Upper lobe of right lung (tissue), 1 donor: ENCODE measurements around the gene IDUA. TPM values are rescaled to one million over a fixed set of nuclear protein-coding genes. Genes with fewer than 3 reads are reported as not detected.

ENCODE experiments used
- ATAC-seq: fragments of 200-7000 bp; cut with Tn5 transposase; one replicate; pipeline ENCODE4 v1.9.1; 2020; ENCODE audit warnings: mild to moderate bottlenecking, moderate library complexity
- DNase-seq: peaks from one replicate; pipeline ENCODE4 v3.0.0-alpha.2; 2020
- H3K27ac ChIP-seq: fragments of 200-600 bp; one replicate; pipeline ENCODE4 v1.8.0; 2022
- H3K27me3 ChIP-seq: fragments of 200-600 bp; one replicate; pipeline ENCODE4 v1.8.0; 2022; ENCODE audit warnings: mild to moderate bottlenecking
- H3K36me3 ChIP-seq: fragments of 200-600 bp; one replicate; pipeline ENCODE4 v1.8.0; 2022
- H3K4me1 ChIP-seq: fragments of 200-600 bp; one replicate; pipeline ENCODE4 v1.8.0; 2022
- H3K4me3 ChIP-seq: fragments of 200-600 bp; one replicate; pipeline ENCODE4 v1.8.0; 2022; ENCODE audit warnings: mild to moderate bottlenecking
- H3K9me3 ChIP-seq: fragments of 200-600 bp; one replicate; pipeline ENCODE4 v1.8.0; 2022
- CTCF ChIP-seq: fragments of 200-600 bp; IDR thresholded peaks from one replicate; pipeline ENCODE4 v1.8.0; 2022; ENCODE audit warnings: antibody characterized with exemption
- intact Hi-C: fragments of 100-400 bp; cut with DNase I; formaldehyde crosslinking; loops from one replicate; pipeline ENCODE4 v1.11.0; 2022
- total RNA-seq: library from RNA; stranded (reverse); fragmentation: NEBNext Ultra II Directional; extraction: Animal tissue kit (Norgen Biotek cat#: 25700); gene quantifications from one replicate; pipeline ENCODE4 v1.2.1, GENCODE V29; 2021
- donor health status: DM: no; HTN: yes; CAD: no; lungs with severe emphysema.

IDUA gene
- total RNA-seq, 1 donor from 2014 or later: 49.2 TPM

DNA sequence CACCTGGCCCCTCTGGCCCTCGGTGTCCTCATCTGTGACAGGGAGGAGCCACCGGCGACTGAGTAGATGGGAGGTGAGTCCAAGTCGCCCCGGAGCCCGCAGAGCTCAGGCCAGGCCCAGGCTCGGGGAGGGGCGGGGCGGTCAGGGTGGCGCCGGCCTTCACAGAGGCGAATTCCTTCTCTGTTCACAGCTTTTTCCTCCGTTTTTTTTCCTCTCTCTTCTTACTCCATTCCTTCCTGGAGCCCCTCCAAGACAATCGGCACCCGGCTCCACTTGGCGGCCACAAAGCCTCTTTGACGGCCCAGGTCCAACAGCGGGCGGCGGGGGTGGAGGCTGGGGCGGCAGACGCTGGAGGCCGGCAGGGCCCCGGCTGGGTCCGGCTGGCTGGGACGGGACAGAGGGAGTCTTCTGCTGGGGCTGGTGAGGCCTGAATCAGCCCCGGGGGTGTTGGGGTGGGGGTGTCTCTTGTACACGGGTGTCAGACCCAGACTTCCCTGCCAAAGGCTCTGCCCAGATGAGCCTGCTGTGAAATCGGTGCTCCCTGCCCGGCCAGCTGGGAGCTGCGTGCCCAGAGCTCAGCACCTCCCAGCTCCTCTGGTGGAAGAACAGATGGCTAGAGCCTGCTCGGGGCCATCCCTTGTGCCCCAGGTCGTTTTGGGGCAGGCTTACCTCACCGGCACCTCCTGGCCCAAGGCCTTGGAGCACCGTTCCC, 47.2 kb downstream of the IDUA start:
- peaks cover 6% of the 10 kb centered on the region for H3K27me3 ChIP-seq
- H3K36me3 ChIP-seq: no peaks in the 10 kb centered on the region
- no peaks in the 10 kb centered on the region for H3K9me3 ChIP-seq
- peak overlapping the region; percentile 30 for H3K27ac ChIP-seq
- DNase-seq (no peak), ATAC-seq (peak; percentile 19)
- no peak overlapping the region for H3K4me3 ChIP-seq
- H3K4me1 ChIP-seq: no peaks in the 10 kb centered on the region
- TF ChIP-seq CTCF: no peak
- intact Hi-C loops: no loop called here

GRCh38 chr4:1035510-1035909, 48.7 kb downstream of the IDUA start:
- Histone ChIP-seq H3K36me3 (no peaks in the 10 kb centered on the region), H3K27ac (no peak overlapping the region), H3K4me1 (peaks cover 2% of the 10 kb centered on the region), H3K27me3 (peaks cover 6% of the 10 kb centered on the region), H3K9me3 (no peaks in the 10 kb centered on the region), H3K4me3 (no peak overlapping the region)
- intact Hi-C loops: no loop called here
- ATAC-seq: no peak
- no peak for TF ChIP-seq CTCF
- no peak for DNase-seq

- Histone ChIP-seq H3K36me3 (no peaks in the 10 kb centered on the region), H3K27me3 (peaks cover 9% of the 10 kb centered on the region), H3K4me1 (peaks cover 4% of the 10 kb centered on the region), H3K4me3 (no peak overlapping the region), H3K9me3 (no peaks in the 10 kb centered on the region), H3K27ac (no peak overlapping the region)
- no peak for TF ChIP-seq CTCF
- intact Hi-C loops: no loop called here
- ATAC-seq (no peak), DNase-seq (no peak)
These were observed 49.3 kb downstream of the IDUA start for GRCh38 chr4:1036095-1036494.

DNA sequence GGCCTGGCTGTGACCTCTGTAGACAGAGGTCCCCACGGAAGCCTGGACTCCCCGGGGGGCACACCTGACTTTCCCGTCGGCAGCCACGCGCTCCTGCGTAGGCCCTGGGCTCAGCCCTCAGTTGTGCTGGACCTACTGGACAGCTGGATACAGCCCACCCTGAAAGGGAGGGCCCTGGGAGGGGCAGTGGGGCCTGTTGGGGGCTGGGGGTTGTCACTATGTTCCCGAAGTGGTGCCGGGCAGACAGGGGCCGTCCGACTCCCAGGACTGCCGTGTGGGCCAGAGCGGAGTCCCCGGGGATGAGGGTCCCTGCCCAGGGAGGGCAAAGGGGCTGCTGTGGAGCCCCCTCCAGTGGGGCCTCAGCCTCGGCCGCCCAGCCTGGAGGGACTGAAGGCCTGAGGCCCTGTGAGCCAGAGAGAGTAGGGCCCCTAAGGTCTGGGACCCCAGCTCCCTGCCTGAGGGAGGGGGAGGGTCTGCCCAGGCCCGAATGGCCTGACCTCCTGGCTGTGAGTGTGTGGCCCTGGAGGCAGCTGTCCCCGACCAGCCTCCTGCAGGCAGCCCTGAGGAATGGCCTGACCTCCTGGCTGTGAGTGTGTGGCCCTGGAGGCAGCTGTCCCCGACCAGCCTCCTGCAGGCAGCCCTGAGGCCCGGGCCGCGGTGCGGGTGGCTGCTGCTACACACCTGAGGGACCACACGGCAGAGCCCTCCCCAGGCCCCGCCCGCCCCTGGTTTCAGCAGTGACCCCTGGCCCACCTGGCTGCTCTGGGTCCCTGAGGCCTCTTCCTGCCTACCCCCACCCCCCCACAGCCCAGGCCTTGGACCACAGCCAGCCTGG, 50.3 kb downstream of the IDUA start:
- intact Hi-C loops: no loop called here
- no peaks in the 10 kb centered on the region for H3K9me3 ChIP-seq
- H3K4me1 ChIP-seq: peaks cover 14% of the 10 kb centered on the region
- TF ChIP-seq CTCF: no peak
- no peak overlapping the region for H3K4me3 ChIP-seq
- DNase-seq: no peak
- no peak for ATAC-seq
- H3K36me3 ChIP-seq: no peaks in the 10 kb centered on the region
- H3K27ac ChIP-seq: no peak overlapping the region
- H3K27me3 ChIP-seq: peaks cover 9% of the 10 kb centered on the region

DNA sequence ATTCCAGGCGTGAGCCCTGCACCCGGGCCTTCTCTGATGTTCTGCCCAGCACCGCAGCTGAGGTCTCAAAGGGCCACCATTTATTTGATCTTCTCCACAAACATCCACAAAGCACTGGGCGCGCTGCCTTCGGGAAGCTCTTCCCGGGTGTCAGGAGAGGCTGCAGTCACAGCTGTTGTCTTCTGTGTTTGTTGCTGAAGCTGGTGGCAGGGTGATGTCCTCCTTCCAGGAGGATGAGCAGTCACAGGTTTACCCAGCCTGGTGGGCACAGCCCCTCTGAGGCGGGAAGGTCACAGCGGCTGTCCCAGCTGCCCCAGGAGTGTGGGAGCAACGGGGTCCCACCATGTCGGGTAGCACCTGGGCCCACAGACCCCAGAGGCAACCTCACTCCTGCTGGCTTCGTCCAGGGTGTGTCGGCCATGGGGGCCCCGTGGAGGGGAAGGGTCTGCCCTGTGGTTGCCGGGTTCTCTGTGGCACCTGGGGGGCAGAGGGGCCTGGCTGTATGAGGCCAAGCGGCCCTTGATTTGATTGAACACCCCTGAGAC, 52.2 kb downstream of the IDUA start:
- Histone ChIP-seq H3K27ac (no peak overlapping the region), H3K4me1 (peaks cover 22% of the 10 kb centered on the region), H3K36me3 (no peaks in the 10 kb centered on the region), H3K4me3 (no peak overlapping the region), H3K9me3 (no peaks in the 10 kb centered on the region), H3K27me3 (peaks cover 7% of the 10 kb centered on the region)
- DNase-seq (no peak), ATAC-seq (no peak)
- no peak for TF ChIP-seq CTCF
- intact Hi-C loops: no loop called here
